HT-29 (cell line): Measurements from ENCODE around the gene YBEY. TPM values are rescaled to one million over a fixed set of nuclear protein-coding genes. Genes with fewer than 3 reads are reported as not detected.
"Not testable (repeated sequence)": the region's sequence is repeated elsewhere in the genome, so short reads cannot be mapped to it uniquely, and the experiment has no call there.

Experiments used
- DNase-seq: peaks from one replicate; pipeline ENCODE4 v3.0.0-alpha.2; 2015; ENCODE audit warnings: low spot score
- total RNA-seq: library from RNA; depleted of rRNA; stranded (reverse); fragments of >200 nt; shearing (Covaris generic); gene quantifications from 2 replicates; pipeline ENCODE4 v1.2.3, GENCODE V29; 2014

YBEY gene
- total RNA-seq, 1 experiment from 2014 or later: 9.4 TPM

DNA sequence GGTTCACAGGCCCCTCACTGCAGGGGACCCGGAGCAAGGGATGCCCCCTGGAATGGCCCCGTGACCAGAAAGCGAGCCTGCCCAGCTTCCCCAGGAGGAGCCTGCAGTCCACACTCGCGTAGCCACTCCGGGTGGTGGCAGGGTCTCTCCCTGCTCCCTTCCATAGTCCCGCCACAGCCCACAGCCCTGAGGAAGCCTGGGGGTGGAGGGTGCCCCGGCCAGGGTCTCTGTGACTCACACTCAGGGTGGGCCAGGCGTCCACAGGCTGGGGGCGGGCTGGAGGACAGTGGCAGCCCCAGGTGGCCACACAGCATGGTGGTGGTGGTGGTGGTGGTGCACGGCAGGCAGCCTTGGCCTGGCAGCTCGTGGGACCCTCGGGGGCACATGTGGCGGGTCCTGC lies 15.6 kb downstream of the YBEY start:
- DNase-seq: no peak

DNA sequence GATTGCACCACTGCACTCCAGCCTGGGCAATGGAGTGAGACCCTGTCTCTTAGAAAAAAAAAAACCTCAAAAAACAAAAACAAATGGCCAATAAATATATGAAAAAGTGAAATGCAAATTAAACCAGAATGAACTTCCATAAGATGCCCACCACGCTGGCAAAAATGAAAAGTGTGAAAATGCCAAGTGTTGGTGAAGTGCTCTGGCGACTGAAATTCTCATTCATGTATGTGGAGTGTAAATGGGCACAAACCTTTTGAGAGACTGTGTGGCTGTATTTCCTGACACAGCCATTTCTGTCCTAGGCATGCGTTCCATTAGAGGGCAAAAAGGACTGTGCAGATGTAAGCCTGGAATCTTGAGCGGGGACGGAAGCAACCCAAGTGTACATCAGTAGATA lies 18.3 kb downstream of the YBEY start:
- DNase-seq: no peak

DNA sequence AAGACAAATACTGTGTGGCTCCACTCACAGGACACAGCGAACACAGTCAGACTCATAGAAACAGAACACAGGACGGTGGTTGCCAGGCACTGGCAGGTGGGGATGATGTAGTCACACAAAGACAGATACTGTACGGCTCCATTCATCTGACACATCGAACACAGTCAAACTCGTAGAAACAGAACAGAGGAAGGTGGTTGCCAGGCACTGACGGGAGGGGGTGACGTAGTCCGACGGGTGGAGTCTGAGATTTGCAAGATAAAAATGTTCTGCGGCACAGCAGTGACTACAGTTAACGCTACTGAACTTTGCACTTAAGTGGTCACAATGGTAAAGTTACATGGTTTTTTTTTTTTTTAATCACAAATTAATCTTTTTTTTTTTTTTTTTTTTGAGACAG lies 18.8 kb downstream of the YBEY start:
- no peak for DNase-seq

DNA sequence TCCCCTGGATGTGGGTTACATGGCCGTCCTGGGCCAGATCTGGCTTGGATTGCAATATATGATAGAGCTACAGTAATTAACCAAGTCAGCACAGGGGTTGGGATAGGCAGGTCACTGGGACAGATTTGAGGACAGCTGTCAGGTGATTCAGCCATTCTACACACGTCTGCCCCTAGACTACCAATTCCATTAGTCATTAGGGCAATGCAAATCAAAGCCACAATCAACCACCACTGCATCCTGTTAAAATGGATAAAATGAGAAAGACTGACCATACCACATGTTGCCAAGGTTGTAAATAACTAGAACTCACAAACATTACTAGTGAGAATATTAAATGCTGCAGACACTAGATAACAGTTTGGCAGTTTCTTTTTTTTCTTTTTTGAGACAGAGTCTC lies 21.5 kb downstream of the YBEY start:
- DNase-seq: no peak

DNA sequence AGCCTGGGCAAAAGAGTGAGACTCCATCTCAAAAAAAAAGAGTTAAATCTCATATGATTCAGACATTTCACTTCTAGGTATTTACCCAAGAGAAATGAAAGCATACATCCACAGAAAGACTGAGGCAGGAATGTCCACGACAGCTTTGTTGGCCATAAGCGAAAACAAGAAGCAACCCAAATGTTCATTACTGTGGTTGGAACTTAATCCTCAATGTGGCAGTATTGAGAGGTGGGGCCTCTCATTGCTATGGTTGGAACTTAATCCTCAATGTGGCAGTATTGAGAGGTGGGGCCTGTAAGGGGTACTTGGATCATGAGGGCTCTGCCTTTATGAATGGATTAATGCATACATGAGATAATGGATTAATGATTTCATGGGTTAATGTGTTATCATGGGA lies 22.3 kb downstream of the YBEY start:
- no peak for DNase-seq

DNA sequence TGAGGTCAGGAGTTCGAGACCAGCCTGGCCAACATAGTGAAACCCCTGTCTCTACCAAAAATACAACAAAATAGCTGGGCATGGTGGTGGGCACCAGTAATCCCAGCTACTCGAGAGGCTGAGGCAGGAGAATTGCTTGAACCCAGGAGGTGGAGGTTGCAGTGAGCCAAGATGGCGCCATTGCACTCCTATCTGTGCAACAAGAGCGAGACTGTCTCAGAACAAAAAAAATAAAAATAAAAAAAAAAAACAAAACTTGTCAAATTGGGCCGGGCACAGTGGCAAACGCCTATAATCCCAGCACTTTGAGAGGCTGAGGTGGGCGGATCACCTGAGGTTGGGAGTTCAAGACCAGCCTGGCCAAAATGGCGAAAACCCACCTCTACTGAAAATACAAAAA lies 24.1 kb downstream of the YBEY start:
- DNase-seq: not testable (repeated sequence)

DNA sequence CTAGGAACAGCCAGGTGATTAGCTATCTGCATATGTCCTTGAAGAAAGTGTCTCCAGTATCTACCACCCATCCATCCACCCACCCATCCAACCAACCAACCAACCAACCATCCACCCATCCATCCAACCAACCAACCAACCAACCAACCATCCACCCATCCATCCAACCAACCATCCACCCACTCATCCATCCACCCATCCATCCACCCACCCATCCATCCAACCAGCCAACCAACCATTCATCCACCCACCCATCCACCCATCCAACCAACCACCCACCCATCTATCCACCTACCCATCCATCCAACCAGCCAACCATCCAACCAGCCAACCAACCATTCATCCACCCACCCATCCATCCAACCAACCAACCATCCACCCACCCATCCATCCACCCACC lies 25.4 kb downstream of the YBEY start:
- no peak for DNase-seq

DNA sequence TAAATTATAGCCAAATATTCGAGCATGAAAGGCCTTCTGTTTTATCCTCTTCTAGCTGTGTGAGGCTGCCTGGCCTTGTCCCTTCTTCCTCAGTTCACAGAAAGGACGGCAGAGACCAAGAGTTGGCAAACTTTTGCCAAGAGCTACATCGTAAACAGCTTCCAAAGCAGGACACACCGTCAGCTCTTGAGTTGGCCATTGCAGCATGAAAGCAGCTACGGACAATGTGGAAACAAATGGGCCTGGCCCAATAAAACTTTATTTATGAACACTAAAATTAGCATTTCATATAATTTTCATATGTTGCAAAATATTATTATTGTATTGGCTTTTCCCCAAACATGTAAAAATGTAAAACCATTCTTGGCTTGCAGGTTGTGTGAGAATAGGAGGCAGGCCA lies 26.8 kb downstream of the YBEY start:
- no peak for DNase-seq

DNA sequence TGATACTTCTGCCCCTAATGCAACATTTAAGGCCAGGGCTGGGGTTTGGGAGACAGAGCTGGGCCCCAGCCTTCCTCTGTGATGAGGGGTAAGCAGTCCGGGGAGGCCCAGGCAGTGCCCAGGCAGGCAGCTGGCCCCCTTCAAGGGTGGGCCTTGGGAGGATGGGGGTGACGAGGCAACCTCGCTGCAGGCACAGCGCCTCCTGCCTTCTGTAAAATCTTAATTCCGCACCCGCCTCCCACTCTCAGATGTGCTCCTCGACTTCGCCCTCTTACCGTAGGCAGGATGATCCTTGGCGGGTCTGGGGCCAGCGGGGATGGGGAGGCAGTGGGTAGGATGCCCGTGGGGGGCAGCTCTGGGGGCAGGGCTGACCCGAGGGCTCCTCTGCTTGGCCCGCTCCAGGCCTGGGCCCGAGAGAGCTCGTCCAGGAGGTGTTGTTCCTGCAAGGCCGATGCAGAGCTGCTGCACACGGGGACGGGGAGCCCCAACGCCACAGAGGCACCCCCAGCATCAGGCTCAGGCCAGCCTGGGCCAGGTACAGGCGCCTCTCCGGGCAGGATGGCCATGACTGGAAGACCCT lies 28.4 kb downstream of the YBEY start:
- no peak for DNase-seq

DNA sequence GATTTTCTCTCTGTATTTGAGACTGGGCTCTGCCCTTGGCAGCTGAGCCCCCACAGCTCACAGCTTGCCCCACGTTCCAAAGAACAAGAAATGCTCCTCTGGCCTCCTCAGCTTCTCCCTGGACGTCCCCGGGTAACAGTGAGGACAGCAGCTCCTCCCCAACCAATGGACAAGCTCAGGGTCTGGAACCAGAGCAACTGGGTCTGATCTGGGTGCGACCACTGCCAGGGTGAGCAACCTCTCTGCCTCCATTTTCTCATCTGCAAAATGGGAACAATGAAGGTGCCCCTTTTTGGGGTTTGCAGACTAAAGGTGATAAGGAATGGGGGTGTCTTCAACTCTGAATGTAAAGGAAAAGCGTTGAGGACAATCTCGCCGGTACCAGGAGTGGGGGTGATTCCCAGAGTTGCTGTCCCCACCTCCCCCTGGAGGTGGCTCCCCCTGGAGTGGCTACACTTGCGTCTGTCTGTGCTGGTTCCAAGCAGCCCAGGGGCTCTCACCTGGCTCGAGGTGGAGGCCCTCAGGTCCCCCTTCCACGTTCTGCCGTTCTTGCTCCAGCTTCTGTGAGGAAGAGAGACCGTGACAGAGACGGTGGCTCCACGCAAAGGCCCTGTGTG lies 30.7 kb downstream of the YBEY start:
- DNase-seq: no peak

DNA sequence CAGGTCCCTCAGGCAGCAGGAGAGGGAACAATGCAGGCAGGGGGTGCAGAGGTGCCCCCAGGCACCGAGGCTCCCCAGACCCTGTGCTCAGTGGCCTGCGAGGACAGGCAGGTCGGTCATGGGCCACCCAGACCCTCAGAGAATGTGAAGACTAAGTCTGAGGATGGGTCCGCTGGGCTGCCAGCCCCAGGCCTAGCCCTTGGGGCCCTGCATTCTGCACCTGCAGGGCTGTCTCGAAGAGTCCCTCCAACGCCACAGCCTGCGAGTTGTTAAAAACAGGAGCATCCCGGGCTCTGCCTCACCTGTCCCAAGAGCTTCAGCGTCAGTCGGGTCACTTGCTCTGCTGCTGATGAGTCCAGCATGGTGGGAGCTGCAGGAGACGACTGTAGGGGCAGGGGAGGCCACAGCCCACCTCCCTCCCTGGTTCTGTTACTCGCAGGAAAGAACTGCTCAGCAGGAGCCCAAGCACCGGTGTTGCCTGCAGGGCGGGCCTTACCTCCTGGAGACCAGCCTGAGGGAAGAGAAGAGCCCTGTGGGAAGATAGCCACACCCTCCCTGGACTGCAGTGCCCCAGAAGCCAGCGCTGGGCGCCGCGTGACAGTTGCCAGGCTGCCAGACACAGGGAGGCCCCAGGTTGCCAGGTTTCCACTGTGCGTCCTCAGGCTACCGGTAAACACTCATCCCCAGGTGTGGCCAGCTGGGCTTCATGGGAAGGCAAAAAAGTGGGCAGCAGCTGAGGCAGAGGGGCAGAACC lies 31.7 kb downstream of the YBEY start:
- peak; percentile 29 for DNase-seq

DNA sequence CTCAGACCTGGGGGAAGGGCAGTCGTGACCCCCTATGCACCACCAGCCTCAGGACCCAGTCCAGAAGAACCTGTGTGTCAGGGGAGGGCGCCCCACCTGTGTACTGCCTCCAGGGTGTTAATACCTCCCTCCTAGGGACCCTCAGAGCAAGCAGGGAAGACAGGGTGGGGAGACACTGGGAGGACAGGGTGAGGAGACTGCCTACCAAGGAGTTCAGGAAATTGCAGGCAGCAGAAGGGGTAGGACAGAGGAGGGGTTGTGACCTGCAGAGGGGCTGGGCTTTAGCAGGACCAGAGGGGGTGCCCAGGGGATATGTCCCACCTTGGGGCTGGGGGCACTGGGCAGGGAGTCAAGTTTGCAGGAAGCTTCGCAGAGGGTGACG lies 32.3 kb downstream of the YBEY start:
- DNase-seq: no peak

DNA sequence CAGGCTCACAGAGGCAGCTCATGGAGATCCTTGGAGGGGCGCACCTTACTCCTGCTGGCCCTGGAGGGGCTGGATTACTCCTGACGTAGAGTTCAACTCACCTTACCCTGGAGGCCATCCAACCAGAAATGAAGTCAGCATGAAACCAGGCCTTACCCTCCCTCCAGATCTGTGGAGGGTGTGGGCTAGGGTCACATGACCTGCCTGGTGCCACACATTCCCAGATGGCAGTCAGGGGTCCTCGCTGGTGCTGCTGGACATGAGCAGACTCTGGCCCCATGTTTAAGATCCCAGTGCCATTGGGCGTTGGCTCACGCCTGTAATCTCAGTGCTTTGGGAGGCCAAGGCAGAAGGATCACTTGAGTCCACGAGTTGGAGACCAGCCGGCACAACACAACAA lies 33.0 kb downstream of the YBEY start:
- no peak for DNase-seq

DNA sequence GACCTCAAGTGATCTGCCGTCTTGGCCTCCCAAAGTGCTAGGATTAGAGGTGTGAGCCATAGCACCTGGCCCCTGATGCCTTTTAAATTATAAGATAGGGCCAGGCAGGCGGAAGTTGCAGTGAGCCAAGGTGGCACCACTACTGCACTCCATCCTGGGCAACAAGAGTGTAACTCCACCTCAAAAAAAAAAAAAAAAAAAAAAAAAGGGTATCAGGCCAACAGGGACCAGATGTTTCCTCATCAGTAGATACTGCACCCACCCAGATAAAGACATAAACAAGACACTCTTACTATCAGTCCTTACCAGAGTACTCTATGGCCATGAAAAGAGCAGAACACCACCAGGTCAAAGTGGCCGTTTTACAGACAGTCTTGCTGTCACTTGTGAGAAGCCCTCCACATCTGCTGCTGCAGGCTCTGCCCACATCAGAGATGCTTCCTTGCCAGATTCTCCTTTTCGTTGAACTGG lies 34.2 kb downstream of the YBEY start:
- no peak for DNase-seq

DNA sequence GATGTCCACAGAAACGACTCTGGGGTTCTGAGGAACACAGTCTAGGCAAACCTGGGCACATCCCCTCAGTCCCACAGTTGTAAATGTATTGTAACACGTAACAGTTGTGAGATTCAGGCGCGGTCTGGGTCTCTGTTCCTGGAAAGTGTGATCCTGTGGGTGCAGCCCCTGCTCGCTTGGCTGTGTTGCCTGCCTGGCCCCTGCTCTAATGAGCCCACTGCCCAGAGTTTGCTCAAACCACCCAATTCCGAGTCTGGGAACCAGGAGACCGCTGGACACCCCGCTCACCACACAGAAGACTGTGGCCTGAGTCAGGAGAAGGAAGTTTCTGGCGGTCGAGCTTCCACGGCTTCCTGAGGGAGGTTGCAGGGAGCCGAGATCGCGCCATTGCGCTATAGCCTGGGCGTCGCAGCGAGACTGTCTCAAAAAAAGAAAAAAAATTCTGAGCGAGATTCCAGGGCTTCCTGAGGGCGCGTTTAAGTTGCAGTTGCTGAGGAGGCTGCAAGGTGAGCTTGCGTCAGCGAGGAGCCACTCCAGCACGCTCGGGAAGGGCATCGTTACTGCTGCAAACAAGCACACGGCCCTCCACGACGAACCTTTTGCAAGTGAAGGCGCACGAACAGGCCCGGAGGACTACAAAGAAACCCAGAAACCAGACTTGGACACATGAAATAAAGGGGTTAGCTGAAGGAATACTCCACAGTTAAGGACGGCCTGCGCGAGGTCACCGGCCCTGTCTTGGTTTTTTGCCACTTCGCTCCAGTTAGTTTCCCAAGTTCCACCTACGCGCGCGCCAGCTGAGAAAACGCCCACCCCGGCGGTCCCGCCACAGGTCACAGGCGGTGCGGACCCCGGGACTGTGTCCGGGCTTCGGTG lies 36.4 kb downstream of the YBEY start:
- DNase-seq: no peak

DNA sequence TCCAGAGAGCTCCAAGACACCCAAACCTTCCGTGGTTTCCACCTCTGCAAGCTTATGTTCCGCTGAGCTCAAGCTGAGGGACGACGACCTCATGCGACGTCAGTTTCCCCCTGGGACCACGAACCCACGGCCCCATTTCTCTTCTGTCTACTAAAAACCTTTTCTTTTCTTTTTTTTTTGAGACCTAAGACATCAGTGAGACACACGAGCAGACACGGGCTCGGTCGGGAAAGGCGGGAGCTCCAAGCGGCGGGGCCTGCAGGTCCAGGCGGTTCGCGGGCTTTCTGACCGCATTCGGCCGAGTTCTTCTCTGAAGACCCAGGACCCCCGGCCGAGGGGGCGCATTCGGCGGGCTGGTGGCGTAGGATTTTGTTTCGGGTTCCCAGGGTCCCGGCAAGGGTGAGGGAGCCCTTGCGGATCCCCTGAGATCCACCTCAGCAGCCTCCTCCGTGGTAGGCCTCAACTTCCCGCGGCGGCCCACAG lies 37.1 kb downstream of the YBEY start:
- DNase-seq: peak; percentile 11

DNA sequence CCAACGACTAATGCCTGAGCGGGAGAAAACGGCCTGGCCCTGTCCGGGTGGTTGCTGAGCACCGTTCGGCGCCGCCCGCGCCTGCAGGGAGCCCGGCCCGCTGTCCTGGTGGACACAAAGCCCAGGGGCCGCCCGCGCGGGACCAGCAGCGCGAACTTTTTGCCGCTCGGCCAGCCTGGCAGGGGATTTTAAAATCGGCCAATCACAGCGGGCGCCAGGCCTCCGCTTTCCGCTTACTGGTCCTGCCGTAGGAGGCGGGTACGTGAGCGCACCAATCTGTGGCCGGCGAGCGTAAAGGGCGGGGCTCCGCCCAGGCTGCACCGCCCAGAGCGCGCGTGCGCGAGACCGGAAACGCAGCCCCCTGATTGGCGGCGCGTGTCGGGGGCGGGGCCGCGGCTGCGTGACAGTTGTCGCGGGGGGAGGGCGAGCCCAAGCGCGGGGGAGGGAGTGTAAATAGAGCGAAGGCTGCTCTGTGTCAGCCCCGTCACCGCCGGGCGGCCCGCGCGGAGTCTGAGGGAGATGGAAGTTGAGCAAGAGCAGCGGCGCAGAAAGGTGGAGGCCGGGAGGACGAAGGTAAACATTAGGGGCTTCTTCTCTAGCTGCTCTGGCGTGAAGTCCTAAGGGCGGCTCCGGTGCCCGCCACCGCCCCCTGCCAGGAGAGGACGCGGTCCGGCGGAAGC lies 37.7 kb downstream of the YBEY start, which contains the start of the genes C21orf58 and PCNT:
C21orf58 (minus strand) TSS at position 161 of the 680 bp plus-strand sequence. CDS start 1,132 bp downstream, outside the sequence.
PCNT (plus strand) TSS at position 447 of the 680 bp plus-strand sequence; CDS start at position 520, 73 bp downstream.
- DNase-seq: peak; percentile 92

DNA sequence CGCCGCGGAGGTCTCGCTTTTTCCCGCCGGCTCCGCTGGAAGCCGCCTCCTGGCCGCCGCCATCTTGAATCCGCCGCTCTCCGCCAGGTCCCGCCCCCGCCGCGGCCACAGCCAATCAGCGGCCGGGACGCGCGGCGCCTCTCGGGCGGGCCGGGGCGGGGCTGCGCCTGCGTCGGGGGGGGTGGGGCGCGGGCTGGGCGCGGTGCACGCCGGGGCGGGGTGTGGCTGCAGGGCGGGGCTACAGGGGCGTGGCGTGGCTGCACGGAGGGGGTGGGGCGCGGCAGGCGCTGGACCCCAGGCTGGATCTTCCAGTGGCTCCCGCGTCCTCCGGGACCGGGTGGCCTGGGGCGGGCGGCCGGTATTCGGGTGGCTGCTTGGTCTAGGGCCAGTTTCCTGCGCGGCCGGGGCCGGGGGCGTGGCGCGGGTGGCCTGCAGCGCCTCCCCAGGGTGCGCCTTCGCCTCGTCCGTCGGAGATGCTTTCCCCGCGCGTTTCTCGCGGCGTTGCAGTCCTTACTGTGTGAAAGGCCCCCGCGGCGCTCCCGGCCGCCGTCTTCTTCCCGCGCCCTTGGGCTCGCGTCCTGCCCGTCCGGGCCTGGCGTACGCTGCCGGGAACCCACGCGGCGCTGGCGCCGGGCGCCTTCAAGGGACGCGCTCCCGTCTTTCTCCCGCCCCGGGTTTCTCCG lies 38.4 kb downstream of the YBEY start:
- peak; percentile 70 for DNase-seq

DNA sequence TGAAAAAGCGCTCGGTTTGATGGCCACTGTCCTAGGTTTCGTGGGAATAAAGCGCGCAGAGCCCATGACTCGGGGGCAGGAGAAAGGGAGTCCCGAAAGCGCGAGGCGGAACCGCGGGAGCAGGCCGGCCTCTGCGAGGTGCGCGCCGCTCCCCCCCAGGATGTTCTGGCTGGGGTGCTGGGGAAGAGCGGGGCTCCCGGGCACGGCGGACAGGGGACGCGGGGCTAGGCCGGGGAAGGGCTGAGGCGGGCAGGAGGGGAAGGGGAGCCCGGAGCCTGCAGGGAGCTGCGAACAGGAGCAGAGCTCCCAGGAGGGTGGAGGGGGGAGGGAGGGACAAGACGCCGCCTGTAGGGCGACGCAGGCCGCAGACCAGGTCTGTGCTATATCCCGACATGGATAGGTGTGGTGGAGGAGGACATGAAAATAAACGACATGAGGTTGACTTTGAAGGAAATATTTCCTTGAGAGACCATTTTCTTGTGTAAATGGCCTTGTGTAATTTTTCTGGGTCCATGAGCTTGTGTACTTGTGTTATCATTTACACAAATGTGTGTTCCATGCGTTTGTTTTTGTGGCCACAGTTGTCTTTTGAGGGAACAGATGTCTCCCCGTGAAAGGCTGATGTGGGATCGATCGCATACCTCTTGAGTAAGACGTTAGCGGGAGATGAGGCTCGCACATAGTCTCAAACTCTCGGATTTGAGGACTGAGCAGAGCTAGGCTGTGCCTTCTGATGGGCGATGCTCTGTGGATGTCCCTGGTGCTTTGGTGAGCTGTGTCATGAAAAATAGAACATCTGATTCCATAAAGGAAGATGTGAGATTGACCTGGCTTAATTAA lies 39.2 kb downstream of the YBEY start:
- DNase-seq: peak; percentile 45
